NCI-H146 (cell line): Measurements from ENCODE around the gene NUAK1.

Source experiments
- DNase-seq: peaks from one replicate; lab custom pipeline; 2025; lab: John Stamatoyannopoulos, UW

The NUAK1 gene

DNA sequence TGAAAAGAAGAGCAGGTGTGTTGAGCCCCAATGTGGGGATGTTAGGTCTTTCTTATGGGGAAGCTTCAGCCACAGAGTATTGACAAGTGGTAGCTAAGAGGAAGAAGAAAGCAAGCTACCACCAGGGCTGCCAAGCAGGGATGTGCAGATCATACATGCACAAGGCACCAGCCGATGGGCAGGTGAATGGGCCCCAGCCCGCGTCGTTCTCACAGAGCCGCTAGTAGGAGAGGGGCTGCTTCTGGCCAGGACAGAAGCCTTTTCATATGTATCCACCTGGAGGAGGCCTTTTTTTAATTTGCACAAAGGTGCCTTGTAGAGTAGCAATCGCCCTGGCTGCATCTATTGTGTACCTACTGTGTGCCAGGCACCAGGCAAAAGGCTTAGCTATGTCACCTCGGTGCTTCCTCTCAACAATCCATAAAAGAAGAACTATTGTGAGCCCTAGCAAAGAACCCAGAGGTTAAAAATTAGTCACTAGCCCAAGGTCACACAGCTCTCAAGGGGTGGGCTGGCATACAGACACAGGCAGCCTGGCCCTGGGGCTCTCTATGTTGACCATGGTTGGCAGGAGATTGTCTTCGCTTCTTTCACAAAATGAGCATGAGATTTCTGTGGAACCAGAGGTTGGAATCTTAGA, 8.2 kb downstream of the NUAK1 start:
- no peak for DNase-seq

DNA sequence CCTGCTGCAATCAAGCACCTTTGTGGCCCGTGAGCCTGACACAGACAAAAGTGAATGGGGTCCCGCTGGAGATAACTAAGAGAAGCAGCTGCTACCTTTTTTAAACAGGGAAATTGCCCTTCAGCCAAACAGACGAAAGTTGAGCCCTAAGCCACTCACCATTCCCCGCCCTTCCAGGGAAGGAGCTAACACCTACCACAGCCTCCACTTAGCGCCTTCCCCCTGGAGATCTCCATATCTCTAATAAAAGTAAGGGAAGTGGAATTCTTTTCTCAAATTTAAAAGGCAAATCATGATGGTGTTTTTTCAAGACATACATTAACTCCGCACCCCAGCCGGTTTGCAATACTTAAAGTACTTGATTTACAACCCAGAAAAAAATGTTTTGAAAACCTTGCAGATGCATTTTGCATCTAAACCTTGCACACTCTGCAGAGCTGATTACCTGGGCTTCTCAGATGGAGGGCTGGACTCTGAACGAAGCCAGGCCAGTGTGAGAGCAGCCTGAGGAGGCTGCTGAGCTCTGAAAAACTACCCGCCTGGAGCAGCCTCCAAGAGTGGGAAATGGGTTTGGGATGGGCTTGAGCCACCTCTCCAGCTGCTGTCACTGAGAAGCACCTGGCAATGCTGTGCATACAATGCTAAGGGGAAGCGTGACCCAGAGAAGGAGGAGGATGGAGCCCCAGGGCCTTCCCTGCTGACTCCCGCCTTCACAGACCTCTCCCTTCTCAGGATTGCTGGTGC, 10.0 kb downstream of the NUAK1 start:
- DNase-seq, result peak; percentile 50

GRCh38 chr12:106127338-106128126, 11.2 kb downstream of the NUAK1 start:
- no peak for DNase-seq

GRCh38 chr12:106126441-106127337, 12.1 kb downstream of the NUAK1 start:
- DNase-seq, result no peak

GRCh38 chr12:106125351-106126095, 13.2 kb downstream of the NUAK1 start:
- no peak for DNase-seq

GRCh38 chr12:106123551-106124081, 15.1 kb downstream of the NUAK1 start:
- no peak for DNase-seq

DNA sequence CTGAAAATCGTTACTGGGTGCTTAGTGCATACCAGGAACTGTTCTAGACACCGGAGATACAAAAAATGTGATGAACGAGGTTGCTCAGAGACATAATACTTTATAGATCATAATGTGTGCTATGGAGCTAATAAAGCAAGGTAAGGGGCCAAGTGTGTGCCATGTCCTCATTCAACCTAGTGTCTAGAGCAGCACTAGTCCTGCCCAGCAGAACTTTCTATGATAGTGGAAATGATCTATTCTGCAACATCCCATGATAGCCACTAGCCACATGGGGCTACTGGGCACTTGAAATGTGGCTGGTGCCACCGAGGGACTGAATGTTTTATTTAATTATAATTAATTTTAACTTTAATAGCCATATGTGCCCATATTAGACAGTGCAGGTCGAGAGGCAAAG, 15.6 kb downstream of the NUAK1 start:
- no peak for DNase-seq

DNA sequence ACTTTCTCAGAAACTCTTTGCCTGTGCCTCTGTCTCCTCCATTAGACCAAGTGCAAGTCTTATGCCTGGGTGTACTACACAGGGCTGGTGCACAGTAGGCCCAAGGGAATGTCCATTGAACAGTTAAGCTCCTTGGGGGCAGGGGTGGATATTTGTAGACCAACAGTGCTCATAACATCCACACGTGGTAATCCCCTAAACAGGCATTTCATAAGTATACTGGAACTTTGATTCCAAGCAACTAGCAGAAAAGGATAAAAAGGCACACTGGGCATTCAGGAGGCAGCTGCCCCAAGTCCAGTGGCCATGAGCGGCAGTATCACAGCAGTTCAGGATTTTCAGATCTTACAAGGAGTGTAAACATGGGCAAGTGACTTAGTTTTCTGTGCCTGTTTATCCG, 16.8 kb downstream of the NUAK1 start:
- no peak for DNase-seq

- DNase-seq, result no peak
These were observed 18.1 kb downstream of the NUAK1 start for GRCh38 chr12:106120519-106121105.

DNA sequence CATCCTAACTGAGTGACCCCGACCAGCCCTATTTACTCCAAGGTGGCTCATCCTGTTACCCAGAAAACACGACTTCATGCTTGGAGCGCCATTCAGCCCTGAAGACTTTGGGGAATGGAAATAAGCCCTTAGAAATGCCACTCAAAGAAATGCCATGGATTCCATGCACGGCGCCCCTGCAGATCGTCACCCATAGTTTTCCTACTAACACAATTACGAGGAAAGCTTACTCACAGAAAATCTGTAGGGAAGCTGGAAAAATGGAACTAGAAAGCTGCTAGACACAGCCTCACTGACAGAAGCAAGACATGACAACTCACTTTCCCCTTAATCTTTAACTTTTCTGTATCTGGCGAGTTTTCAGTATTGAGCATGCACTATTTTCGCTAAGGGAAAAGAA, 19.5 kb downstream of the NUAK1 start:
- DNase-seq, result no peak

GRCh38 chr12:106118381-106119130, 20.2 kb downstream of the NUAK1 start:
- DNase-seq, result no peak

DNA sequence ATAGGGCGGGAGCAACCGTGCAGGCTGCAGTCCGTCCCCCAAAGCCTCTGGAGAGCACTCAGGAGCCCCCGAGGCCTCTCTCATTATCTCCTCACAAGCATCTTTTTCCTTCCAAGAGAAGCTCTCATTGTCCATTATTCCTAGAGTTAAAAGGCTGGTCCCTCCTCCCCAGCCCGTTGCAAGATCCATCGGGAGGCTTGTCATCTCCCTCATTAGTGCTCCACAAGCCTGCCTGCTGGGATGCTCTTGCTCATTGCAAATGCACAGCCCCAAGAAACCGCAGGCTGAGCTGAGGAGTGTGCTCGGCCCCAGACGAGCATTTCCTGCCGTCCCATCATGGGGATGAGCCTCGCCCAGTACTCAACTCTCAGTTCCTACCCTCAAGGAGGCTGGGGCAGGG, 23.3 kb downstream of the NUAK1 start:
- no peak for DNase-seq

- DNase-seq, result no peak
These were observed 24.2 kb downstream of the NUAK1 start for GRCh38 chr12:106114447-106115068.

DNA sequence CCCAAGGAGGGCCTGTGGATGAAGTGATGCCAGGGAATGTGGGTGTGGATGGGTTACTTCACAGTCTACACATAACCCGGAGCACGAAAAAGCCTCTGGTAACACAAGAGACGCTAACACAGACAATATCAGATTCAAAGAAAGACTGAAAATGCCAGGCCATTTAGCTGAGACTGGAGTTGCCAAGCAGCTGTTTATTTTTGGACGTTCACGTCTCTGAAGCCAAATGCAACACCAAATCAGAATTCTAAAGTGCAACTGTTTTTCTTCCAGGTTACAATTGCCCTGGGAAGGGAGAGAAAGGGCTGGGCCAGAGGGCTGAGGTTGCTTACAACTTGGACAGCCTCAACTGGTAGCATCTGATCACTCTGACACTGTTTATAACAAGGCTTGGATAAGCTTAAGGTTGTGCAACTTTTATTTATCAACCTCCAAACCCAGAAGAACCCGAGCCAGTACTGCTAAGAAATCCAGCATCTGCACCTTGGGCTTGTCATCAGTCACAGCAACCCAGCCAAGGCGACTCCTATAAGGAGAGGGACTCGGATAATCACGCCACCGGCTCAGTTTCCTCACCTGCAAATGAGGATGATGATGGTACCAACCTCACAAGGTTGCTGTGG, 24.8 kb downstream of the NUAK1 start:
- no peak for DNase-seq

DNA sequence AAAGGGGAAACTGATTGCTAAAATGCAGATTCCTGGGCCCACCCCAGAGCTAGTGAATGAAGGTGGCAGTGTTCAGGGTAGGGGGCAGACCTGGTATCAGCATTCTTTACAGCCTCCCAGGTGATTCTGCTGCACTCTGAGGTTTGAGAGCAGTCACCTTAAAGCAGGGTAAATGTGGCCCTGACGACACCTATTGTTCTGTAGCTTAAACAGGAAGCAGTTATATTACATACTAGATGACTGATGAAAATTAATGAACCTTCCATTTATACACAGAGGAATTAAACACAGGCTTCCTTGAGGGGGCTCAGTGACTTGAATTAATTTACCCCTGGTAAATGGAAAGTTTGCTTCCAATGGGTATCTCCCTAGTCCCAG, 25.3 kb downstream of the NUAK1 start:
- no peak for DNase-seq

- no peak for DNase-seq
These were observed 25.7 kb downstream of the NUAK1 start for GRCh38 chr12:106113042-106113441.

GRCh38 chr12:106112145-106112821, 26.5 kb downstream of the NUAK1 start:
- DNase-seq, result no peak

- DNase-seq, result no peak
These were observed 28.0 kb downstream of the NUAK1 start for GRCh38 chr12:106110626-106111300.
